Upper lobe of left lung (tissue), 4 donors: ENCODE data around the gene APOL3.

Source experiments
- CTCF ChIP-seq, 6 experiments: fragments of 450-650 bp in 4 of 6; fragments of 200-600 bp in 2 of 6; sonication (generic) in 2 of 6; IDR thresholded peaks; one replicate each; pipeline ENCODE4 v1.5.1; 2016 to 2019; ENCODE audit warnings: antibody characterized with exemption in 6 of 6
- EP300 ChIP-seq, 4 donors: sonication (generic); formaldehyde crosslinking; IDR thresholded peaks; one replicate each; pipeline ENCODE4 v1.5.1; 2017; ENCODE audit warnings: antibody characterized with exemption in 4 of 4, control low read depth in 2 of 4
- POLR2A ChIP-seq, 4 donors: fragments of 450-650 bp; IDR thresholded peaks; one replicate each; pipeline ENCODE4 v1.5.1; 2016 to 2017; ENCODE audit warnings: antibody characterized with exemption in 4 of 4, mild to moderate bottlenecking in 2 of 4
- POLR2AphosphoS5 ChIP-seq, 2 donors: sonication (generic); formaldehyde crosslinking; IDR thresholded peaks; one replicate each; pipeline ENCODE4 v1.5.1; 2017; ENCODE audit warnings: antibody characterized with exemption in 2 of 2

GRCh38 chr22:36107436-36107835, 53.1 kb downstream of the APOL3 start:
- TF ChIP-seq CTCF (IDR thresholded peaks at IDR 0.05), result no peak
- no peak for TF ChIP-seq POLR2AphosphoS5 (IDR thresholded peaks at IDR 0.05)
- no peak for TF ChIP-seq POLR2A (IDR thresholded peaks at IDR 0.05)
- TF ChIP-seq EP300 (IDR thresholded peaks at IDR 0.05), result no peak
